Esophagus muscularis mucosa (tissue), 4 donors: ENCODE data around the gene LTBP1. TPM values are rescaled to one million over a fixed set of nuclear protein-coding genes. Genes with fewer than 3 reads are reported as not detected.

Source experiments
- DNase-seq: peaks from one replicate; pipeline ENCODE4 v3.0.0-alpha.2; 2017; ENCODE audit errors: extremely low spot score
- H3K27ac ChIP-seq, 4 donors: fragments of 200-600 bp; sonication (generic); replicated peaks in 1 of 4; 1 replicate in 3 of 4; 2 replicates in 1 of 4; pipeline ENCODE4 v1.5.1; 2016 to 2019; ENCODE audit warnings: mild to moderate bottlenecking in 1 of 4
- H3K27me3 ChIP-seq, 4 donors: fragments of 200-600 bp; sonication (generic); one replicate each; pipeline versions ENCODE4 v1.5.1 to v1.6.0; 2016 to 2019
- H3K36me3 ChIP-seq, 4 donors: fragments of 200-600 bp; sonication (generic); one replicate each; pipeline ENCODE4 v1.5.1; 2016 to 2019
- H3K4me1 ChIP-seq, 4 donors: fragments of 200-600 bp; sonication (generic); one replicate each; pipeline ENCODE4 v1.5.1; 2016 to 2019
- H3K4me3 ChIP-seq, 4 donors: fragments of 200-600 bp; sonication (generic); 1 replicate in 2 of 4; 2 replicates in 2 of 4; pipeline ENCODE4 v1.5.1; 2016 to 2019; ENCODE audit warnings: mild to moderate bottlenecking in 4 of 4, moderate library complexity in 1 of 4
- H3K9me3 ChIP-seq, 4 donors: fragments of 200-600 bp; sonication (generic); 1 replicate in 3 of 4; 2 replicates in 1 of 4; pipeline ENCODE4 v1.5.1; 2016 to 2019
- EP300 ChIP-seq: sonication (generic); formaldehyde crosslinking; IDR thresholded peaks from one replicate; pipeline ENCODE4 v1.6.1; 2017; ENCODE audit warnings: antibody characterized with exemption
- POLR2A ChIP-seq: fragments of 450-650 bp; IDR thresholded peaks from one replicate; pipeline ENCODE4 v1.6.1; 2017; ENCODE audit warnings: antibody characterized with exemption, moderate library complexity, mild to moderate bottlenecking, low read depth
- POLR2AphosphoS5 ChIP-seq, 2 donors: sonication (generic); formaldehyde crosslinking; IDR thresholded peaks; one replicate each; pipeline ENCODE4 v1.6.1; 2017; ENCODE audit warnings: antibody characterized with exemption in 2 of 2
- whole genome bisulfite sequencing: methylation state at CpG from one replicate; pipeline ENCODE4 v1.1.5; 2018; 5-methylcytosine and 5-hydroxymethylcytosine counted together
- intact Hi-C: fragments of 100-400 bp; cut with DNase I; formaldehyde crosslinking; loops from one replicate; pipeline ENCODE4 v1.15.1; 2023
- total RNA-seq, 4 donors: library from RNA; depleted of rRNA; stranded (reverse); fragments of >200 nt; gene quantifications; one replicate each; pipeline versions ENCODE4 v1.1.0 to v1.2.1, GENCODE V29; 2016
- TF ChIP-seq, protein P1 (sequence below), 3 experiments: fragments of 200-600 bp in 2 of 3; fragments of 450-650 bp in 1 of 3; sonication (generic) in 2 of 3; IDR thresholded peaks; one replicate each; pipeline ENCODE4 v1.5.1; 2017 to 2019; ENCODE audit warnings: antibody characterized with exemption in 3 of 3, mild to moderate bottlenecking in 2 of 3, moderate library complexity in 1 of 3

The LTBP1 gene
- total RNA-seq, 4 donors from 2014 or later = 254 to 465 (median 368) TPM

GRCh38 chr2:33212151-33212550, 265.4 kb downstream of the LTBP1 start:
- TF ChIP-seq EP300 (no peak), POLR2AphosphoS5 (IDR thresholded peaks at IDR 0.05) (peak in 1 of 2 donors; percentile 42)
- H3K4me3 ChIP-seq = no peak overlapping the region
- H3K27ac ChIP-seq = peak overlapping the region; percentile 46 to 71 (median 57)
- no peaks in the 10 kb centered on the region for H3K9me3 ChIP-seq
- DNase-seq = no peak
- H3K36me3 ChIP-seq = no peaks in the 10 kb centered on the region
- H3K4me1 ChIP-seq = peaks cover 40 to 97% (median 73%) of the 10 kb centered on the region in 4 donors
- intact Hi-C loops = no loop called here
- H3K27me3 ChIP-seq = no peaks in the 10 kb centered on the region
- 76% methylated on average over 3 of the region's 3 CpGs for WGBS

DNA sequence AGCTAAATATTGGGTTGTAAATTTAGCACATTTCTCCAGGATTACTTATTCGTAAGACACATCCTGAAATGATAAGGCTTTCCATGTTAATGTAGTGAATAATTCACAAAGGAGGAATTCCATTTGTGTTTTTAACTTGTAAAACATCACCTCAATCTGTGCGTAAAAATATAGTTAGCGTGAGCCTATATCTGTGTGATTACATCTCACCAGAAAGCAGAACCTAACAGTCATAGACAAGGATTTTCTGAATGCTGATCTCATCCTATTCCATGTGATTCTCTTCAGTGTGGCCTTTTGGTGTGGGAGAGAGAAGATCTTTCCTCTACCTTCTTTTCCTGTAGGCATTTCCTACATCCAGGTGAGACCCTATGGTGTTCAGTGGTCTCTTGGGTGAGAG, 266.5 kb downstream of the LTBP1 start:
- peaks cover 0 to under 1% (median 0%) of the 10 kb centered on the region in 4 donors for H3K36me3 ChIP-seq
- no peaks in the 10 kb centered on the region for H3K9me3 ChIP-seq
- DNase-seq = no peak
- peak overlapping the region in 3 of 4 donors; percentile 58 to 64 (median 59) for H3K27ac ChIP-seq
- WGBS = 96% methylated on average over 3 of the region's 3 CpGs
- intact Hi-C loops = no loop called here
- TF ChIP-seq EP300 (no peak), POLR2A (no peak), POLR2AphosphoS5 (IDR thresholded peaks at IDR 0.05) (no peak)
- TF ChIP-seq, protein P1, sequence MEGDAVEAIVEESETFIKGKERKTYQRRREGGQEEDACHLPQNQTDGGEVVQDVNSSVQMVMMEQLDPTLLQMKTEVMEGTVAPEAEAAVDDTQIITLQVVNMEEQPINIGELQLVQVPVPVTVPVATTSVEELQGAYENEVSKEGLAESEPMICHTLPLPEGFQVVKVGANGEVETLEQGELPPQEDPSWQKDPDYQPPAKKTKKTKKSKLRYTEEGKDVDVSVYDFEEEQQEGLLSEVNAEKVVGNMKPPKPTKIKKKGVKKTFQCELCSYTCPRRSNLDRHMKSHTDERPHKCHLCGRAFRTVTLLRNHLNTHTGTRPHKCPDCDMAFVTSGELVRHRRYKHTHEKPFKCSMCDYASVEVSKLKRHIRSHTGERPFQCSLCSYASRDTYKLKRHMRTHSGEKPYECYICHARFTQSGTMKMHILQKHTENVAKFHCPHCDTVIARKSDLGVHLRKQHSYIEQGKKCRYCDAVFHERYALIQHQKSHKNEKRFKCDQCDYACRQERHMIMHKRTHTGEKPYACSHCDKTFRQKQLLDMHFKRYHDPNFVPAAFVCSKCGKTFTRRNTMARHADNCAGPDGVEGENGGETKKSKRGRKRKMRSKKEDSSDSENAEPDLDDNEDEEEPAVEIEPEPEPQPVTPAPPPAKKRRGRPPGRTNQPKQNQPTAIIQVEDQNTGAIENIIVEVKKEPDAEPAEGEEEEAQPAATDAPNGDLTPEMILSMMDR (IDR thresholded peaks at IDR 0.05) = no peak
- H3K4me1 ChIP-seq = peaks cover 45 to 92% (median 74%) of the 10 kb centered on the region in 4 donors
- H3K4me3 ChIP-seq = no peak overlapping the region
- H3K27me3 ChIP-seq = no peaks in the 10 kb centered on the region

DNA sequence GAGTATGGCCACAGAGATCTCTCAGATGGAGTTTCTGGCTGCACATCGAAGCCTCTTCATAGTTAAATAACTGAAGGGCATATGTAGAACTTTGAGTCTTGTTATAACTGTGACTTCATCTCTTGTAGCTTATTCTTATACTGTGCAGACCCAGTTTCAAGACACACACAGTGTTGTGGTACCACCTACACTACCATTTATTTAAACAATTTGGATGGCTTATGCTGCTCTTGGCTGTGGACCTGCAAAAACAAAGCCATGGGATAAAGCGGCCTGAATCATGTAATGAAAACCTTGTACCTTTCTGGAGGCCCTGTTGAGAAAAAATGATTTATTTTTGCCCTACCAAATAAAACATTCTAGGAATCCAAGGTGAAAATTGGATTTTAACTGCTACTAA, 266.9 kb downstream of the LTBP1 start:
- peaks cover 0 to 4% (median 0%) of the 10 kb centered on the region in 4 donors for H3K36me3 ChIP-seq
- 60% methylated on average over 2 of the region's 2 CpGs for WGBS
- no peak for DNase-seq
- peaks cover 45 to 88% (median 74%) of the 10 kb centered on the region in 4 donors for H3K4me1 ChIP-seq
- H3K27me3 ChIP-seq = no peaks in the 10 kb centered on the region
- H3K27ac ChIP-seq = peak overlapping the region; percentile 25 to 64 (median 58)
- intact Hi-C loops = no loop called here
- H3K4me3 ChIP-seq = no peak overlapping the region
- H3K9me3 ChIP-seq = no peaks in the 10 kb centered on the region
- TF ChIP-seq EP300 = no peak

DNA sequence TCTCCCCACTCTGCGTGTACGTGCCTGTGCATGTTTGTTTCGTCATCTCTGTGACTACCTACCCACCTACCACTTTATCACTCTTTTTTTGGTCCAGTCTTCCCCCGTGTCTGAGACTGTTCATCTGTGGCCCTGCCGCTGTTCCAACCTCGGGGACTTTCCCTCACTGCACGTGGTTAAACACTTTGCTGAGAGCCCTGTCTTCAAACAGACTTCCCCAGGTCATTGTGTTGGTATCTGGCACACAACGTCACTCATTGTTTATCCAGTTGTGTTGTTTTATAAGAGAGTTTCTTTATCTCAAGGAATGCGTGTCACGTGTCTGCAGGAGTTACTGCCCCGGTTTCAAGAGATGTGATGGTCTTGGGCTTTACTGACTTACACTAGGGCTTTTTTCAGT, 267.7 kb downstream of the LTBP1 start:
- TF ChIP-seq POLR2A (no peak), EP300 (no peak), POLR2AphosphoS5 (IDR thresholded peaks at IDR 0.05) (no peak)
- TF ChIP-seq, protein P1 (IDR thresholded peaks at IDR 0.05) = no peak
- H3K4me3 ChIP-seq = no peak overlapping the region
- no peaks in the 10 kb centered on the region for H3K9me3 ChIP-seq
- H3K27ac ChIP-seq = peak overlapping the region; percentile 42 to 64 (median 58)
- H3K36me3 ChIP-seq = peaks cover 0 to 7% (median 0%) of the 10 kb centered on the region in 4 donors
- DNase-seq = no peak
- intact Hi-C loops = no loop called here
- WGBS = 69% methylated on average over 11 of the region's 11 CpGs
- H3K4me1 ChIP-seq = peaks cover 45 to 88% (median 70%) of the 10 kb centered on the region in 4 donors
- H3K27me3 ChIP-seq = no peaks in the 10 kb centered on the region

DNA sequence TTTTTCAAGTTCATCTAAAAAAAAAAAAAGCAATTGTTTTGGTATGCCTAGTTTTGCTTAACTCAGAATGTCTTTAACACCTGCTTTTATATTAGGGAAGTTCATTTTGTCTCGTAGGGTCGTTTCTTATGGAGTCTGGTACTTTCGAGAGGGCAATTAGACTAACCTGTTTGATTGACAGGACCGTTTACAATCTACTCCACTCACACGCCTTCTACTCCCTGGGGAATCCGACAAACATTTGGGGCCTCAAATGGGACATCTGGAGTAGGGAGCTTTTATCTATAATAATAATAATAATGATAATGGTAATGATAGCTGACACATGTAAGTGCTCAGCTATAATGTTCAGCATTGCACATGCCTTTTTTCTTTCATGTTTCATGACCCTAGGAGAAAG, 268.1 kb downstream of the LTBP1 start:
- Histone ChIP-seq H3K27ac (peak overlapping the region; percentile 42 to 64 (median 58)), H3K9me3 (no peaks in the 10 kb centered on the region), H3K27me3 (no peaks in the 10 kb centered on the region), H3K36me3 (peaks cover 0 to 7% (median 0%) of the 10 kb centered on the region in 4 donors), H3K4me1 (peaks cover 45 to 88% (median 68%) of the 10 kb centered on the region in 4 donors), H3K4me3 (no peak overlapping the region)
- TF ChIP-seq POLR2AphosphoS5 (IDR thresholded peaks at IDR 0.05) = no peak
- intact Hi-C loops = no loop called here
- 75% methylated on average over 6 of the region's 6 CpGs for WGBS
- no peak for DNase-seq

DNA sequence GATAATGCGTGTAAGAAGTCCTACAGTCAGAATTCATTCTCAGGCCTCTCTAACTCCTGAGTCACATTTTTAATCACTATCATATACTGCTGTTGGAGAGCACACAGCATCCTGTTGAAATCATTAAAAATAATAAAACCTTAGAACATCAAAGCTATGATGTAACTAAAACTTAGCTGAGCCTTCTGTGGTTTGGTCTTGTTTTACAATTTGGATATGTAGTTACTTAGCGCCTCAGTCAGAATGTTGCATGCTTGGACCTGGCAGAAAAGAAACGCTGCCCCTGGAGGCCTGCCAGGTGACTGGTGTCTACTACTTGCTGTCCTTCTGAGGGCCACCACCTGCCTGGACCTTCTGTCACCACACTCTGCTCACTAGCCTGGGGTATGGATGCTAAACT, 268.5 kb downstream of the LTBP1 start:
- H3K27ac ChIP-seq = peak overlapping the region in 3 of 4 donors; percentile 58 to 64 (median 59)
- H3K36me3 ChIP-seq = peaks cover 0 to 7% (median 0%) of the 10 kb centered on the region in 4 donors
- no peak overlapping the region for H3K4me3 ChIP-seq
- TF ChIP-seq POLR2AphosphoS5 (IDR thresholded peaks at IDR 0.05) (no peak), POLR2A (no peak), EP300 (no peak)
- TF ChIP-seq, protein P1 (IDR thresholded peaks at IDR 0.05) = no peak
- intact Hi-C loops = no loop called here
- peaks cover 48 to 88% (median 67%) of the 10 kb centered on the region in 4 donors for H3K4me1 ChIP-seq
- DNase-seq = peak; percentile 21
- no peaks in the 10 kb centered on the region for H3K9me3 ChIP-seq
- H3K27me3 ChIP-seq = no peaks in the 10 kb centered on the region
- 72% methylated on average over 3 of the region's 3 CpGs for WGBS
